ENCODE results near the gene FUBP1. TPM values are rescaled to one million over a fixed set of nuclear protein-coding genes. Genes with fewer than 3 reads are reported as not detected.

Gene FUBP1
- total and polyA plus RNA-seq, 2 donors (not counting 1 experiment from before 2014, with no cell fraction given), result 95.8 to 249 TPM

GRCh38 chr1:77900687-77901293 lies 78.1 kb downstream of the FUBP1 start:
- H3K36me3 ChIP-seq (replicated peaks in 1 of 2; ENCODE audit: control extremely low read depth in 1 of 2, control insufficient read depth in 1 of 2, extremely low read depth in 1 of 2, insufficient read depth in 2 of 2, low read length in 1 of 2), result no peaks in the 10 kb centered on the region
- H3K9me3 ChIP-seq (ENCODE audit: control extremely low read depth in 1 of 3, control insufficient read depth in 2 of 3, insufficient read depth in 1 of 3, low read length in 2 of 3), result peaks cover 0 to 3% (median 1%) of the 10 kb centered on the region in 3 donors
- no peaks in the 10 kb centered on the region for H3K4me1 ChIP-seq (ENCODE audit: control insufficient read depth in 2 of 2, insufficient read depth in 2 of 2, low read length in 2 of 2)
- no CpG with 5 or more reads among the region's 4 CpGs for WGBS (ENCODE audit: insufficient coverage)
- no peak overlapping the region for H3K27ac ChIP-seq (ENCODE audit: low read length in 2 of 2)
- intact Hi-C loops (cut with micrococcal nuclease), result no loop called here
- H3K4me2 ChIP-seq (replicated peaks; ENCODE audit: low read depth, low read length, poor library complexity, severe bottlenecking), result no peak overlapping the region
- no peak for ATAC-seq (ENCODE audit: low read depth)
- no peaks in the 10 kb centered on the region for H4K20me1 ChIP-seq (ENCODE audit: control insufficient read depth, insufficient read depth, low read length, poor library complexity, severe bottlenecking)
- no peaks in the 10 kb centered on the region for H3K27me3 ChIP-seq (replicated peaks in 1 of 4; ENCODE audit: control extremely low read depth in 1 of 4, control insufficient read depth in 3 of 4, insufficient read depth in 4 of 4, low read length in 3 of 4)
- no peak overlapping the region for H3K27ac Mint-ChIP-seq
- H3K4me3 Mint-ChIP-seq, result no peak overlapping the region
- H3K4me1 Mint-ChIP-seq, result no peaks in the 10 kb centered on the region
- no peaks in the 10 kb centered on the region for H3K27me3 Mint-ChIP-seq
- ChIA-PET POLR2A (no interaction called here), CTCF (no interaction called here)
- H3K79me2 ChIP-seq (ENCODE audit: control insufficient read depth, insufficient read depth, low read length), result no peaks in the 10 kb centered on the region
- H3K9ac ChIP-seq (ENCODE audit: low read length), result no peak overlapping the region
- H3K4me3 ChIP-seq (ENCODE audit: control extremely low read depth in 1 of 5, extremely low read depth in 1 of 5, insufficient read depth in 1 of 5, low read depth in 2 of 5, low read length in 4 of 5), result no peak overlapping the region
- TF ChIP-seq CTCF (IDR thresholded peaks at IDR 0.05) (peak; percentile 33), EZH2 (IDR thresholded peaks at IDR 0.05; ENCODE audit: borderline replicate concordance, insufficient read depth, low read depth, low read length, poor library complexity, severe bottlenecking) (no peak)
- no peak overlapping the region for H2AFZ ChIP-seq (ENCODE audit: insufficient read depth, low read depth, low read length, poor library complexity, severe bottlenecking)
- peak; percentile 15 for DNase-seq
- H3K9me3 Mint-ChIP-seq (ENCODE audit: insufficient read depth), result no peaks in the 10 kb centered on the region

GRCh38 chr1:77899647-77900320 lies 79.1 kb downstream of the FUBP1 start:
- Histone ChIP-seq H3K4me3 (ENCODE audit: control extremely low read depth in 1 of 5, extremely low read depth in 1 of 5, insufficient read depth in 1 of 5, low read depth in 2 of 5, low read length in 4 of 5) (no peak overlapping the region), H2AFZ (ENCODE audit: insufficient read depth, low read depth, low read length, poor library complexity, severe bottlenecking) (no peak overlapping the region), H3K9me3 (ENCODE audit: control extremely low read depth in 1 of 3, control insufficient read depth in 2 of 3, insufficient read depth in 1 of 3, low read length in 2 of 3) (peaks cover 0 to 3% (median 1%) of the 10 kb centered on the region in 3 donors), H3K9ac (ENCODE audit: low read length) (no peak overlapping the region), H3K4me2 (replicated peaks; ENCODE audit: low read depth, low read length, poor library complexity, severe bottlenecking) (no peak overlapping the region), H3K79me2 (ENCODE audit: control insufficient read depth, insufficient read depth, low read length) (no peaks in the 10 kb centered on the region), H3K27ac (ENCODE audit: low read length in 2 of 2) (no peak overlapping the region), H3K4me1 (ENCODE audit: control insufficient read depth in 2 of 2, insufficient read depth in 2 of 2, low read length in 2 of 2) (no peaks in the 10 kb centered on the region), H3K36me3 (replicated peaks in 1 of 2; ENCODE audit: control extremely low read depth in 1 of 2, control insufficient read depth in 1 of 2, extremely low read depth in 1 of 2, insufficient read depth in 2 of 2, low read length in 1 of 2) (no peaks in the 10 kb centered on the region), H3K27me3 (replicated peaks in 1 of 4; ENCODE audit: control extremely low read depth in 1 of 4, control insufficient read depth in 3 of 4, insufficient read depth in 4 of 4, low read length in 3 of 4) (no peaks in the 10 kb centered on the region), H4K20me1 (ENCODE audit: control insufficient read depth, insufficient read depth, low read length, poor library complexity, severe bottlenecking) (no peaks in the 10 kb centered on the region)
- TF ChIP-seq CTCF (IDR thresholded peaks at IDR 0.05) (no peak), EZH2 (IDR thresholded peaks at IDR 0.05; ENCODE audit: borderline replicate concordance, insufficient read depth, low read depth, low read length, poor library complexity, severe bottlenecking) (no peak)
- no CpG with 5 or more reads among the region's 4 CpGs for WGBS (ENCODE audit: insufficient coverage)
- Mint-ChIP-seq H3K4me3 (no peak overlapping the region), H3K4me1 (no peaks in the 10 kb centered on the region), H3K27me3 (no peaks in the 10 kb centered on the region), H3K9me3 (ENCODE audit: insufficient read depth) (no peaks in the 10 kb centered on the region), H3K27ac (no peak overlapping the region)
- CTCF ChIA-PET, result no interaction called here
- ATAC-seq (ENCODE audit: low read depth) (no peak), DNase-seq (no peak)
- POLR2A ChIA-PET, result no interaction called here
- intact Hi-C loops (cut with micrococcal nuclease), result no loop called here
